Mesenchymal stem cell (in vitro differentiated cells and primary cell): ENCODE data around the gene MAN1A1.
A peak's percentile ranks its signal among the peaks of the same experiment; 100 is the strongest.

Source experiments
- DNase-seq: peaks from one replicate; pipeline ENCODE4 v3.0.0-alpha.2; 2013
- H2AFZ ChIP-seq: one replicate; pipeline ENCODE4 v1.6.1; 2013; ENCODE audit warnings: low read depth, mild to moderate bottlenecking, control low read depth, inconsistent platforms, low read length, moderate library complexity
- H2AK5ac ChIP-seq: 2 replicates; pipeline ENCODE4 v1.6.1; 2013; ENCODE audit warnings: low read length, moderate library complexity, mild to moderate bottlenecking, inconsistent platforms; ENCODE audit not compliant: severe bottlenecking
- H2BK120ac ChIP-seq: one replicate; pipeline ENCODE4 v1.6.1; 2013; ENCODE audit warnings: low read depth, mild to moderate bottlenecking, inconsistent platforms, low read length, moderate library complexity
- H2BK12ac ChIP-seq, 2 experiments: one replicate each; pipeline ENCODE4 v1.6.1; 2013; ENCODE audit warnings: inconsistent platforms in 2 of 2, low read length in 2 of 2, mild to moderate bottlenecking in 2 of 2, moderate library complexity in 2 of 2, control low read depth in 1 of 2
- H2BK15ac ChIP-seq: one replicate; pipeline ENCODE4 v1.6.1; 2013; ENCODE audit warnings: mild to moderate bottlenecking, low read depth, inconsistent platforms; ENCODE audit not compliant: poor library complexity, severe bottlenecking
- H2BK5ac ChIP-seq: 2 replicates; pipeline ENCODE4 v1.6.1; 2013; ENCODE audit warnings: low read depth, mild to moderate bottlenecking, low read length, control low read depth, inconsistent platforms; ENCODE audit not compliant: poor library complexity, severe bottlenecking
- H3K14ac ChIP-seq, 2 experiments: one replicate each; pipeline ENCODE4 v1.6.1; 2013; ENCODE audit warnings: inconsistent platforms in 2 of 2, low read length in 2 of 2, control low read depth in 1 of 2, mild to moderate bottlenecking in 1 of 2, moderate library complexity in 1 of 2
- H3K18ac ChIP-seq, 2 experiments: one replicate each; pipeline ENCODE4 v1.6.1; 2013; ENCODE audit warnings: inconsistent platforms in 2 of 2, low read length in 2 of 2, control low read depth in 1 of 2, low read depth in 1 of 2, mild to moderate bottlenecking in 1 of 2
- H3K23ac ChIP-seq, 2 experiments: one replicate each; pipeline ENCODE4 v1.6.1; 2013; ENCODE audit warnings: inconsistent platforms in 2 of 2, low read length in 2 of 2, mild to moderate bottlenecking in 2 of 2, moderate library complexity in 2 of 2, control low read depth in 1 of 2
- H3K27ac ChIP-seq: 2 replicates; pipeline ENCODE4 v1.5.1; 2013; ENCODE audit warnings: mild to moderate bottlenecking, moderate library complexity, low read length, control low read depth, inconsistent platforms; ENCODE audit not compliant: poor library complexity, severe bottlenecking
- H3K27me3 ChIP-seq, 2 experiments: 2 replicates each; pipeline versions ENCODE4 v1.6.1 to v1.7.0; 2013; ENCODE audit warnings: low read length in 2 of 2, mild to moderate bottlenecking in 2 of 2, moderate library complexity in 2 of 2, control low read depth in 1 of 2, inconsistent platforms in 1 of 2; ENCODE audit not compliant: control insufficient read depth in 1 of 2, insufficient read depth in 1 of 2
- H3K36me3 ChIP-seq, 2 experiments: 2 replicates each; pipeline versions ENCODE4 v1.6.1 to v1.7.0; 2013; ENCODE audit warnings: low read length in 2 of 2, control low read depth in 1 of 2, inconsistent platforms in 1 of 2, low read depth in 1 of 2, mild to moderate bottlenecking in 1 of 2; ENCODE audit not compliant: insufficient read depth in 2 of 2, control insufficient read depth in 1 of 2
- H3K4ac ChIP-seq, 2 experiments: one replicate each; pipeline ENCODE4 v1.6.1; 2013; ENCODE audit warnings: inconsistent platforms in 2 of 2, low read length in 2 of 2, mild to moderate bottlenecking in 2 of 2, moderate library complexity in 2 of 2, control low read depth in 1 of 2, low read depth in 1 of 2
- H3K4me1 ChIP-seq: 2 replicates; pipeline ENCODE4 v1.6.1; 2013; ENCODE audit warnings: low read depth, low read length, control low read depth; ENCODE audit not compliant: control insufficient read depth, insufficient read depth
- H3K4me2 ChIP-seq: 2 replicates; pipeline ENCODE4 v1.6.1; 2013; ENCODE audit warnings: low read length, mild to moderate bottlenecking, inconsistent platforms; ENCODE audit not compliant: poor library complexity, severe bottlenecking
- H3K4me3 ChIP-seq, 2 experiments: 2 replicates each; pipeline versions ENCODE4 v1.5.1 to v1.7.0; 2013; ENCODE audit warnings: low read length in 2 of 2, mild to moderate bottlenecking in 2 of 2, control low read depth in 1 of 2, low read depth in 1 of 2; ENCODE audit not compliant: insufficient read depth in 1 of 2
- H3K79me1 ChIP-seq: replicated peaks from 2 replicates; pipeline ENCODE4 v1.6.1; 2013; ENCODE audit warnings: mild to moderate bottlenecking, control low read depth, low read length, inconsistent platforms; ENCODE audit not compliant: poor library complexity, severe bottlenecking
- H3K9ac ChIP-seq: 2 replicates; pipeline ENCODE4 v1.7.0; 2013; ENCODE audit warnings: mild to moderate bottlenecking, low read length, moderate library complexity
- H3K9me3 ChIP-seq: 2 replicates; pipeline ENCODE4 v1.7.0; 2013; ENCODE audit warnings: mild to moderate bottlenecking, low read length; ENCODE audit not compliant: control insufficient read depth
- H4K8ac ChIP-seq: one replicate; pipeline ENCODE4 v1.6.1; 2013; ENCODE audit warnings: inconsistent platforms, mild to moderate bottlenecking, low read length, moderate library complexity
- H4K91ac ChIP-seq: one replicate; pipeline ENCODE4 v1.6.1; 2013; ENCODE audit warnings: mild to moderate bottlenecking, low read length, inconsistent platforms
- WGBS: methylation state at CpG from one replicate; pipeline ENCODE4 v1.1.7; 2013; ENCODE audit warnings: mixed read lengths; 5-methylcytosine and 5-hydroxymethylcytosine counted together

MAN1A1 gene

DNA sequence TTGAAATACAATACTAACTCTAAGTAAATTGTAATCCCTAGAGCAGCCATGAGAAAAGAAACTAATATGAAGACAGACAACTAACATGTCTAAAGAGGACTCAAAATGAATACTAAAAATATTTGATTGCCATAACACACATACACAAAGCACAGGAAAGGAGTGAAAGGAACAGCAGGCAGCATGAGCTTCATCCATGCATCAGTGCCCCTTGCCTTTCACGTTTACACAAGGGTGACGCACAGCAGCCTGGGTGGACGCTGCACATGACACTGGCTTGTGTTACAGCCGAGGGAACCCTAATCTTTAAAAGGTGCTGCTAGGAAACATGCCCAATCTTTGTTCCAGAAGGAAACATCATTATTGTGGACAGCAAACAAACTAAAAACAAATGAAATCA, 123.5 kb downstream of the MAN1A1 start:
- Histone ChIP-seq H3K9me3 (no peaks in the 10 kb centered on the region), H3K4me1 (peaks cover 2% of the 10 kb centered on the region), H4K8ac (peak overlapping the region; percentile 37), H2BK12ac (no peak overlapping the region), H3K27ac (no peak overlapping the region), H3K4me3 (no peak overlapping the region), H3K36me3 (peaks cover 0 to 34% of the 10 kb centered on the region in 2 experiments), H3K79me1 (peaks cover 5% of the 10 kb centered on the region), H4K91ac (no peak overlapping the region), H3K27me3 (no peaks in the 10 kb centered on the region), H2BK5ac (no peak overlapping the region), H3K9ac (no peak overlapping the region), H3K14ac (no peak overlapping the region), H3K23ac (peak overlapping the region in 1 of 2 experiments; percentile 97), H2AFZ (no peak overlapping the region), H3K4me2 (no peak overlapping the region), H2BK120ac (no peak overlapping the region), H3K4ac (no peak overlapping the region), H2BK15ac (no peak overlapping the region), H2AK5ac (no peak overlapping the region), H3K18ac (no peak overlapping the region)
- 70% methylated on average over 4 of the region's 4 CpGs for WGBS
- no peak for DNase-seq

GRCh38 chr6:119224095-119224701, 125.4 kb downstream of the MAN1A1 start:
- Histone ChIP-seq H2BK5ac (no peak overlapping the region), H3K9me3 (no peaks in the 10 kb centered on the region), H3K4me1 (peaks cover 2% of the 10 kb centered on the region), H3K9ac (no peak overlapping the region), H3K18ac (no peak overlapping the region), H3K23ac (no peak overlapping the region), H3K36me3 (peaks cover 0 to 15% of the 10 kb centered on the region in 2 experiments), H3K79me1 (peaks cover 5% of the 10 kb centered on the region), H3K4ac (no peak overlapping the region), H2AK5ac (no peak overlapping the region), H4K91ac (no peak overlapping the region), H2AFZ (no peak overlapping the region), H2BK15ac (no peak overlapping the region), H3K27ac (no peak overlapping the region), H3K27me3 (no peaks in the 10 kb centered on the region), H4K8ac (no peak overlapping the region), H3K14ac (no peak overlapping the region), H2BK120ac (no peak overlapping the region), H3K4me3 (no peak overlapping the region), H2BK12ac (no peak overlapping the region), H3K4me2 (no peak overlapping the region)
- WGBS = 99% methylated on average over 3 of the region's 4 CpGs
- DNase-seq = no peak

DNA sequence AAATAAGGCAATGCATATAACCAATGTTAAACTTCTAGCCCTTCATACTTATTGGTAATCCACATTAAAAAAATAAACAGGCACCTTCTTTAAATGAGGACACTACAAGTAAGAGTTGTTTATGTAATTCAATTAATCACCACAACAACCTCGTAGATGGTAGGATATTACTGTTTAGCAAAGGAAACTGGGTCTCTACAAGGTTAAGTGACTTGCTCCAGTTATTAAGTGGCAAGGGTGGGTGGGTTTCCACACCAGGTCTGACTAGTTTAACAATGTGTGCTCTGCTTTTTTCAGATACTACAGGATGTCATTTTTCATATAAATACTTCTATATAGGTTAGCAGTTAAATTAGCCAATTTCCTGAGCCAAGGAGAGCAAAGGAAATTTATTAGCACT, 129.1 kb downstream of the MAN1A1 start:
- no peak overlapping the region for H4K8ac ChIP-seq
- H2AK5ac ChIP-seq = no peak overlapping the region
- no peak overlapping the region for H2BK5ac ChIP-seq
- no peak overlapping the region for H2AFZ ChIP-seq
- no peak overlapping the region for H3K18ac ChIP-seq
- H3K79me1 ChIP-seq = peaks cover 5% of the 10 kb centered on the region
- no peak overlapping the region for H2BK15ac ChIP-seq
- H3K4me2 ChIP-seq = no peak overlapping the region
- H3K9me3 ChIP-seq = no peaks in the 10 kb centered on the region
- H3K36me3 ChIP-seq = peaks cover 0 to 20% of the 10 kb centered on the region in 2 experiments
- DNase-seq = no peak
- no peaks in the 10 kb centered on the region for H3K4me1 ChIP-seq
- H3K23ac ChIP-seq = no peak overlapping the region
- no CpG with 5 or more reads among the region's 1 CpG for WGBS
- no peak overlapping the region for H3K4me3 ChIP-seq
- H4K91ac ChIP-seq = no peak overlapping the region
- no peak overlapping the region for H3K14ac ChIP-seq
- H3K27me3 ChIP-seq = no peaks in the 10 kb centered on the region
- H2BK120ac ChIP-seq = no peak overlapping the region
- H3K9ac ChIP-seq = no peak overlapping the region
- no peak overlapping the region for H3K4ac ChIP-seq
- no peak overlapping the region for H2BK12ac ChIP-seq
- H3K27ac ChIP-seq = no peak overlapping the region

GRCh38 chr6:119218548-119218947, 131.0 kb downstream of the MAN1A1 start:
- no peak overlapping the region for H2AK5ac ChIP-seq
- H2BK15ac ChIP-seq = no peak overlapping the region
- H3K27ac ChIP-seq = no peak overlapping the region
- H3K36me3 ChIP-seq = peaks cover 0 to 18% of the 10 kb centered on the region in 2 experiments
- H3K9ac ChIP-seq = no peak overlapping the region
- H3K4me1 ChIP-seq = no peaks in the 10 kb centered on the region
- peaks cover 1% of the 10 kb centered on the region for H3K79me1 ChIP-seq
- WGBS = 98% methylated on average over 4 of the region's 4 CpGs
- no peak overlapping the region for H3K4me3 ChIP-seq
- no peak overlapping the region for H3K18ac ChIP-seq
- H2BK12ac ChIP-seq = no peak overlapping the region
- H3K9me3 ChIP-seq = no peaks in the 10 kb centered on the region
- H4K91ac ChIP-seq = no peak overlapping the region
- H2BK120ac ChIP-seq = no peak overlapping the region
- no peak overlapping the region for H2AFZ ChIP-seq
- H3K4ac ChIP-seq = no peak overlapping the region
- no peak overlapping the region for H4K8ac ChIP-seq
- H2BK5ac ChIP-seq = no peak overlapping the region
- no peak for DNase-seq
- peak overlapping the region in 1 of 2 experiments; percentile 75 for H3K14ac ChIP-seq
- no peaks in the 10 kb centered on the region for H3K27me3 ChIP-seq
- H3K23ac ChIP-seq = no peak overlapping the region
- no peak overlapping the region for H3K4me2 ChIP-seq
